ENCODE data around the gene TGM4. TPM values are rescaled to one million over a fixed set of nuclear protein-coding genes. Genes with fewer than 3 reads are reported as not detected.

TGM4 gene
- total RNA-seq, 4 donors from 2014 or later = not detected

DNA sequence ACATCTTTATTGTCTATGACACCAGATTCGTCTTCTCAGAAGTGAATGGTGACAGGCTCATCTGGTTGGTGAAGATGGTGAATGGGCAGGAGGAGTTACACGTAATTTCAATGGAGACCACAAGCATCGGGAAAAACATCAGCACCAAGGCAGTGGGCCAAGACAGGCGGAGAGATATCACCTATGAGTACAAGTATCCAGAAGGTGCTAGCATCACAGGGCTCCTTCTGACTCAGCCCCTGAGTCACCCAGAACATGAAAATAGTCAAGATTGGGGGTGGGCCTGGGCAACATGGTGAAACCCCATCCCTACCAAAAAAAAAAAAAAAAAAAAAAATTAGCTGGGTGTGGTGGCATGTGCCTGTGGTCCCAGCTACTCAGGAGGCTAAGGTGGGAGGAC lies 32.6 kb downstream of the TGM4 start:
- Histone ChIP-seq H3K9me3 (no peaks in the 10 kb centered on the region), H3K27me3 (peaks cover 0 to 28% (median 0%) of the 10 kb centered on the region in 4 donors), H3K36me3 (no peaks in the 10 kb centered on the region), H3K27ac (replicated peaks in 1 of 4) (no peak overlapping the region), H3K4me3 (no peak overlapping the region), H3K4me1 (no peaks in the 10 kb centered on the region)
- intact Hi-C loops (cut with DNase I) = no loop called here
- no peak for DNase-seq (ENCODE audit: extremely low spot score)
- no peak for TF ChIP-seq EP300 (IDR thresholded peaks at IDR 0.05)
- TF ChIP-seq POLR2A (IDR thresholded peaks at IDR 0.05; ENCODE audit: low read depth) = no peak
- TF ChIP-seq POLR2AphosphoS5 (IDR thresholded peaks at IDR 0.05) = no peak
- TF ChIP-seq, protein P1, sequence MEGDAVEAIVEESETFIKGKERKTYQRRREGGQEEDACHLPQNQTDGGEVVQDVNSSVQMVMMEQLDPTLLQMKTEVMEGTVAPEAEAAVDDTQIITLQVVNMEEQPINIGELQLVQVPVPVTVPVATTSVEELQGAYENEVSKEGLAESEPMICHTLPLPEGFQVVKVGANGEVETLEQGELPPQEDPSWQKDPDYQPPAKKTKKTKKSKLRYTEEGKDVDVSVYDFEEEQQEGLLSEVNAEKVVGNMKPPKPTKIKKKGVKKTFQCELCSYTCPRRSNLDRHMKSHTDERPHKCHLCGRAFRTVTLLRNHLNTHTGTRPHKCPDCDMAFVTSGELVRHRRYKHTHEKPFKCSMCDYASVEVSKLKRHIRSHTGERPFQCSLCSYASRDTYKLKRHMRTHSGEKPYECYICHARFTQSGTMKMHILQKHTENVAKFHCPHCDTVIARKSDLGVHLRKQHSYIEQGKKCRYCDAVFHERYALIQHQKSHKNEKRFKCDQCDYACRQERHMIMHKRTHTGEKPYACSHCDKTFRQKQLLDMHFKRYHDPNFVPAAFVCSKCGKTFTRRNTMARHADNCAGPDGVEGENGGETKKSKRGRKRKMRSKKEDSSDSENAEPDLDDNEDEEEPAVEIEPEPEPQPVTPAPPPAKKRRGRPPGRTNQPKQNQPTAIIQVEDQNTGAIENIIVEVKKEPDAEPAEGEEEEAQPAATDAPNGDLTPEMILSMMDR (IDR thresholded peaks at IDR 0.05) = no peak
- WGBS = 67% methylated on average over 4 of the region's 4 CpGs

DNA sequence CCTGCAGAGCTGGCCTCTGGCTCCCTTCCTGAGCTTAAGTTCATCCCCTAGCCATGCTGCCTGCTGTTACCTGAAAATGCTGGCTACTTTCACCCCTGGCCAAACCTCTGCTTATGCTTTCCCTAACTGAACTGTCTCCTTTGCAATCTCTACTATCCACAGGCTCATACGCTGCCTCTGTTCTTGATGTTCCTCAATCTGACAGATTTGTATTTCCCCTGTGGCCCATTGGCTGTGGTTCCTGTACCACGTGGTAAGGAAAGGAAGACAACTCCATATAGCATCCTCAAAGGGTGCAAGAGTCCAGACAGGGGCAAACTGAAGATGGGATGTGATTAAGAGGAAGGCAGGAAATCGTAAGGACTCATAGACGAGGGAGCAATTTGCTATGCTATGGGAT lies 33.2 kb downstream of the TGM4 start:
- no peak for DNase-seq (ENCODE audit: extremely low spot score)
- 74% methylated on average over 4 of the region's 4 CpGs for WGBS
- Histone ChIP-seq H3K4me1 (no peaks in the 10 kb centered on the region), H3K9me3 (no peaks in the 10 kb centered on the region), H3K36me3 (no peaks in the 10 kb centered on the region), H3K27ac (replicated peaks in 1 of 4) (no peak overlapping the region), H3K4me3 (no peak overlapping the region), H3K27me3 (peaks cover 0 to 28% (median 0%) of the 10 kb centered on the region in 4 donors)
- TF ChIP-seq POLR2A (IDR thresholded peaks at IDR 0.05; ENCODE audit: low read depth) (no peak), POLR2AphosphoS5 (IDR thresholded peaks at IDR 0.05) (no peak), EP300 (IDR thresholded peaks at IDR 0.05) (no peak)
- TF ChIP-seq, protein P1 (IDR thresholded peaks at IDR 0.05) = no peak
- intact Hi-C loops (cut with DNase I) = no loop called here

DNA sequence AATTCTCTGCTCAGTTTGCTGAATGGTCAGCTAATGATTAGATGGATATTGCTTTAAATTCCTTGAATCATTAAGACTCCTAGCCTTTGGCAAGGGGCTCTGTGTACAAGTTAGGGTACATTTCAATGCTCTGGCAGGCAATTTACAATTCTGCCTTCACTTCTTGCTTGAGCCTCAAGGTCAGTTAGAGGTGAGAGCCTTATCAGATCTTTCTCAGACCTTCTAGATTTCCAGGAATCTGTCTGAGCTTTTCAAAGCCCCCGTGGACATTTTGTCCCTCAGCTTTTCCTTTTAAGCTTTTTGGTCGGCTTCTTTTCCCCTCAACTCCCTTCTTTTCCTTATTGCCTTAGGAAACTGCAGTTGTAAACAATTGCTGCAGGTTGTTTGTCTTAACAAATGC lies 34.7 kb downstream of the TGM4 start:
- Histone ChIP-seq H3K27me3 (peaks cover 0 to 28% (median 0%) of the 10 kb centered on the region in 4 donors), H3K4me3 (no peak overlapping the region), H3K36me3 (no peaks in the 10 kb centered on the region), H3K4me1 (no peaks in the 10 kb centered on the region), H3K9me3 (no peaks in the 10 kb centered on the region), H3K27ac (replicated peaks in 1 of 4) (no peak overlapping the region)
- TF ChIP-seq EP300 (IDR thresholded peaks at IDR 0.05) (no peak), POLR2AphosphoS5 (IDR thresholded peaks at IDR 0.05) (no peak), POLR2A (IDR thresholded peaks at IDR 0.05; ENCODE audit: low read depth) (no peak)
- TF ChIP-seq, protein P1 (IDR thresholded peaks at IDR 0.05) = no peak
- intact Hi-C loops (cut with DNase I) = no loop called here
- 37% methylated on average over 2 of the region's 2 CpGs for WGBS
- no peak for DNase-seq (ENCODE audit: extremely low spot score)

DNA sequence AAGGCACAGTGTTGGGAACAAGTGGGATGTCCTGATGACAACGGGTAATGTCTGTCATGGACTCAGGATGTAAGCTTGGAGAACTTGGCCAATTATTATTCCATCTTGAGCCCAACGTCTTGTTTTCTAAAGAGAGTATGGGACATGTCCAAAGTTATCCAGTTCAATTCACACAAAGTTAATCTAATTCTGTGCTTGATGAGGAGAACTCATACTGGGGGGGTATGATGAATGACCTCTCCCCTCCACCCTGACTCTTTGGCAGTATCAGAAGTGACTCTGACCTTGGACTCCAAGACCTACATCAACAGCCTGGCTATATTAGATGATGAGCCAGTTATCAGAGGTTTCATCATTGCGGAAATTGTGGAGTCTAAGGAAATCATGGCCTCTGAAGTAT lies 36.3 kb downstream of the TGM4 start:
- WGBS = 87% methylated on average over 3 of the region's 3 CpGs

More for the DNA sequence above, 36.3 kb downstream of the TGM4 start:
- H3K27me3 ChIP-seq = peaks cover 0 to 28% (median 0%) of the 10 kb centered on the region in 4 donors
- no peak for TF ChIP-seq POLR2AphosphoS5 (IDR thresholded peaks at IDR 0.05)
- TF ChIP-seq POLR2A (IDR thresholded peaks at IDR 0.05; ENCODE audit: low read depth) = no peak
- TF ChIP-seq EP300 (IDR thresholded peaks at IDR 0.05) = no peak
- TF ChIP-seq, protein P1 (IDR thresholded peaks at IDR 0.05) = no peak
- DNase-seq (ENCODE audit: extremely low spot score) = no peak
- intact Hi-C loops (cut with DNase I) = no loop called here
- no peak overlapping the region for H3K27ac ChIP-seq (replicated peaks in 1 of 4)
- no peak overlapping the region for H3K4me3 ChIP-seq
- no peaks in the 10 kb centered on the region for H3K9me3 ChIP-seq
- H3K4me1 ChIP-seq = peaks cover 0 to 1% (median 0%) of the 10 kb centered on the region in 4 donors
- H3K36me3 ChIP-seq = no peaks in the 10 kb centered on the region

Measured in esophagus muscularis mucosa (tissue), 4 donors.